Naive B cell (primary cell): ENCODE data around the gene IMMT. TPM values are rescaled to one million over a fixed set of nuclear protein-coding genes. Genes with fewer than 3 reads are reported as not detected.
A peak's percentile ranks its signal among the peaks of the same experiment; 100 is the strongest.
"Not testable (repeated sequence)": the region's sequence is repeated elsewhere in the genome, so short reads cannot be mapped to it uniquely, and the experiment has no call there.

Experiments
- ATAC-seq, 2 donors: fragments of 150-1000 bp; cut with Tn5 transposase; 2 replicates each; pipeline ENCODE4 v1.10.0; 2021; ENCODE audit warnings: low read depth in 2 of 2, mild to moderate bottlenecking in 2 of 2, moderate library complexity in 2 of 2
- DNase-seq: peaks from one replicate; pipeline ENCODE4 v3.0.0; 2022
- H3K27ac Mint-ChIP-seq, 6 donors: one replicate each; pipeline ENCODE4 v1.8.0; 2020 to 2022; ENCODE audit warnings: mild to moderate bottlenecking in 6 of 6, mixed read lengths in 6 of 6, moderate library complexity in 5 of 6, inconsistent platforms in 2 of 6
- H3K27me3 Mint-ChIP-seq, 3 donors: one replicate each; pipeline ENCODE4 v1.8.0; 2021 to 2022; ENCODE audit warnings: mixed read lengths in 3 of 3, mild to moderate bottlenecking in 1 of 3
- H3K36me3 Mint-ChIP-seq, 2 donors: one replicate each; pipeline ENCODE4 v1.8.0; 2020 to 2022; ENCODE audit warnings: mixed read lengths in 2 of 2, inconsistent platforms in 1 of 2, mild to moderate bottlenecking in 1 of 2
- H3K4me1 Mint-ChIP-seq, 3 donors: one replicate each; pipeline ENCODE4 v1.8.0; 2020 to 2022; ENCODE audit warnings: mixed read lengths in 3 of 3, inconsistent platforms in 1 of 3, mild to moderate bottlenecking in 1 of 3, moderate library complexity in 1 of 3
- H3K4me3 Mint-ChIP-seq, 8 donors: one replicate each; pipeline ENCODE4 v1.8.0; 2020 to 2022; ENCODE audit warnings: mild to moderate bottlenecking in 8 of 8, mixed read lengths in 8 of 8, moderate library complexity in 8 of 8, inconsistent platforms in 2 of 8
- H3K9me3 Mint-ChIP-seq, 7 donors: one replicate each; pipeline ENCODE4 v1.8.0; 2020 to 2022; ENCODE audit warnings: mixed read lengths in 7 of 7, mild to moderate bottlenecking in 5 of 7, inconsistent platforms in 2 of 7, moderate library complexity in 1 of 7
- polyA plus RNA-seq, 6 donors: library from polyadenylated mRNA; unstranded; fragments of 300-500 nt; fragmentation: Illumina TruSeq; gene quantifications; one replicate each; pipeline ENCODE4 v1.2.3, GENCODE V29; 2021; ENCODE audit warnings: low read depth in 6 of 6

The IMMT gene
- polyA plus RNA-seq, 6 donors from 2014 or later = 30.3 to 53.9 (median 39.9) TPM

GRCh38 chr2:86233436-86233835 lies 38.2 kb upstream of the IMMT start:
- Mint-ChIP-seq H3K27ac (no peak overlapping the region), H3K36me3 (no peaks in the 10 kb centered on the region), H3K4me3 (no peak overlapping the region), H3K27me3 (peaks cover 0 to 2% (median 0%) of the 10 kb centered on the region in 3 donors), H3K4me1 (peaks cover 23 to 35% (median 27%) of the 10 kb centered on the region in 3 donors), H3K9me3 (peaks cover 0 to 3% (median 0%) of the 10 kb centered on the region in 7 donors)
- DNase-seq = no peak
- no peak for ATAC-seq

DNA sequence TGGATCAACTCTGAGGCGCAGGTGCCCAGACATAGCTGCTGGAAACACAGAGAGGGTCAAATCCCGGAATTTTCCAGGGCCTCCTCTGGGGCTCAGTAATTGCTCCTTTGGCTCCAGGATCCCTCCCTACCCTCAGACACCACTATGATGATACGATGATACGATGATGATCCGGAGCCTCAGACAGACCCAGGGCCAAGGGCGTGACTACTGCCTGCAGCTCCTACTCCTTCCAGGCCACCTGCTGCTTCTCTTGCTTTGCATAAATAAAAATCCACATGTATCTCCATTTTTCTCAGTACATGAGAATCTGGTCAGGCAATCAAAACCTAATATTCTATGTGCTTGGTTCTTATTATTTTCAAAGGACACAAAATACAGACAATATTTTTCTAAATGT lies 37.6 kb upstream of the IMMT start:
- ATAC-seq = no peak
- Mint-ChIP-seq H3K27ac (peak overlapping the region in 3 of 6 donors; percentile 33 to 67 (median 35)), H3K36me3 (no peaks in the 10 kb centered on the region), H3K27me3 (no peaks in the 10 kb centered on the region), H3K9me3 (peaks cover 0 to 3% (median 0%) of the 10 kb centered on the region in 7 donors), H3K4me3 (no peak overlapping the region), H3K4me1 (peaks cover 20 to 36% (median 24%) of the 10 kb centered on the region in 3 donors)
- DNase-seq = no peak

GRCh38 chr2:86232373-86232784 lies 37.1 kb upstream of the IMMT start:
- peaks cover 23 to 40% (median 23%) of the 10 kb centered on the region in 3 donors for H3K4me1 Mint-ChIP-seq
- H3K4me3 Mint-ChIP-seq = no peak overlapping the region
- H3K36me3 Mint-ChIP-seq = no peaks in the 10 kb centered on the region
- no peaks in the 10 kb centered on the region for H3K27me3 Mint-ChIP-seq
- no peak overlapping the region for H3K27ac Mint-ChIP-seq
- DNase-seq (no peak), ATAC-seq (no peak)
- peaks cover 0 to 3% (median 0%) of the 10 kb centered on the region in 7 donors for H3K9me3 Mint-ChIP-seq

DNA sequence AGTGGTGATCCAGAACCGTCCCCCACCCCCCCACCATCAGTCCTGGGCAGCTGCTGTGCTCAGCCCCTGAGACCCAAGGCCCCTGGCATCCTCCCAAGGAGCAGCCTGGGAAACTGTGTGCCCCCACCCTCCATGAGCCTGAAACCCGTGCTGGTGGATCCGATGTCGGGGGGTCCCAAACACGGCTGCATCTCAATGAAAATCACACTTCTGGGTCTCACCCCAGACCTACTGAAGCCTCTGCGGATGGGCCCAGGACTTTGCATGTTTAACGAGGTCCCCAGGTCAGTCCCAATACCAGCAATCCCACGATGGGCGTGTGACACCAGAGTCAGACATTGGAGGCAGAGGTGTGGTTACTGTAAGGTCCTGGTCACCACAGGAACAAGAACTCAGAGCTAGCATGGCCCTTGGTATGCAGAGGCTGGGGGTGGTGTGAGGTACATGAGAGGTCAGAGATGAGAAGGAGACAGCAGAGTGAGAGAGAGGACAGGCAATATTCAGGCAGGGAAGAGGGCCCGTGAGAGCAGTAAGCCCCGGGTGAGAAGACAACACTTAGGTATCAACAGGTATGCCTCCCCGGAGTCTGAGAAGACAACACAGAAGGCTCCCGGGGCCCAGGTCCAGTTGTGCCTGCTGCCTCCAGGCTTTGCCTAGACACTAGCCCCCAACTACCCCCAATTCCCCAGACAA lies 36.6 kb upstream of the IMMT start:
- Mint-ChIP-seq H3K27me3 (no peaks in the 10 kb centered on the region), H3K4me3 (no peak overlapping the region), H3K27ac (no peak overlapping the region), H3K9me3 (peaks cover 0 to 3% (median 0%) of the 10 kb centered on the region in 7 donors), H3K36me3 (no peaks in the 10 kb centered on the region), H3K4me1 (peaks cover 20 to 36% (median 20%) of the 10 kb centered on the region in 3 donors)
- ATAC-seq (no peak), DNase-seq (no peak)

GRCh38 chr2:86230961-86231360 lies 35.7 kb upstream of the IMMT start:
- DNase-seq = no peak
- Mint-ChIP-seq H3K4me3 (no peak overlapping the region), H3K27me3 (no peaks in the 10 kb centered on the region), H3K4me1 (peaks cover 23 to 40% (median 24%) of the 10 kb centered on the region in 3 donors), H3K36me3 (no peaks in the 10 kb centered on the region), H3K27ac (no peak overlapping the region), H3K9me3 (no peaks in the 10 kb centered on the region)
- no peak for ATAC-seq

GRCh38 chr2:86229221-86229620 lies 34.0 kb upstream of the IMMT start:
- DNase-seq = peak; percentile 55
- Mint-ChIP-seq H3K36me3 (no peaks in the 10 kb centered on the region), H3K4me3 (peak overlapping the region in 5 of 8 donors; percentile 47 to 82 (median 68)), H3K9me3 (no peaks in the 10 kb centered on the region), H3K4me1 (peaks cover 37 to 57% (median 39%) of the 10 kb centered on the region in 3 donors), H3K27me3 (no peaks in the 10 kb centered on the region), H3K27ac (peak overlapping the region; percentile 26 to 84 (median 76))
- ATAC-seq = peak; percentile 80 to 86

GRCh38 chr2:86228574-86228973 lies 33.3 kb upstream of the IMMT start:
- ATAC-seq, H3K27me3 Mint-ChIP-seq, H3K36me3 Mint-ChIP-seq, DNase-seq, H3K9me3 Mint-ChIP-seq: not testable (repeated sequence)
- Mint-ChIP-seq H3K4me1 (peaks cover 38 to 59% (median 39%) of the 10 kb centered on the region in 3 donors), H3K4me3 (peak overlapping the region in 3 of 8 donors; percentile 50 to 73 (median 68)), H3K27ac (peak overlapping the region in 3 of 6 donors; percentile 26 to 81 (median 71))

- ATAC-seq (no peak), DNase-seq (no peak)
- Mint-ChIP-seq H3K27me3 (no peaks in the 10 kb centered on the region), H3K36me3 (no peaks in the 10 kb centered on the region), H3K4me1 (peaks cover 38 to 59% (median 39%) of the 10 kb centered on the region in 3 donors), H3K9me3 (no peaks in the 10 kb centered on the region), H3K4me3 (peak overlapping the region in 1 of 8 donors; percentile 56), H3K27ac (no peak overlapping the region)
Observed at GRCh38 chr2:86227685-86228084, 32.4 kb upstream of the IMMT start.

GRCh38 chr2:86226636-86227520 lies 31.6 kb upstream of the IMMT start:
- H3K9me3 Mint-ChIP-seq = no peaks in the 10 kb centered on the region
- DNase-seq (no peak), ATAC-seq (no peak)
- H3K4me1 Mint-ChIP-seq = peaks cover 36 to 61% (median 39%) of the 10 kb centered on the region in 3 donors
- H3K4me3 Mint-ChIP-seq = peak overlapping the region in 4 of 8 donors; percentile 47 to 79 (median 63)
- H3K27ac Mint-ChIP-seq = peak overlapping the region in 3 of 6 donors; percentile 19 to 91 (median 85)
- H3K27me3 Mint-ChIP-seq = no peaks in the 10 kb centered on the region
- no peaks in the 10 kb centered on the region for H3K36me3 Mint-ChIP-seq

DNA sequence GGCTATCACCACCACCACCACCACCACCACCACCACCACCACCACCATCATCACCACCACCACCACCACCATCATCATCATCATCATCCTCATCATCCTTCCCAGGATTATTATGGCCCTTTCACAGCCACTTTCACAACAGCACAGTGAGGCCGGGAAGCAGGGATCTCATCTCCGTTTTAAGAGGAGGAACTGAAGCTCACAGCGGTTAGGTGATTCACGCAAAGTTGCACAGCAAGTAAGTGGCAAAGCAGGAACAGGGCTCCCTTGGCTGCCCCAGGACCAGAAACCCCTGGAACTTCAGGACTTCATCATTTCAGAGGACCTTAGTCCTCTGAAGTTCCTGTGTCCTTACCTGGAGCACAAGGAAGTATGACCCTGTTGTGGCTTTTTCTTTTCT lies 30.8 kb upstream of the IMMT start:
- ATAC-seq = peak in 1 of 2 donors; percentile 22
- Mint-ChIP-seq H3K4me1 (peaks cover 35 to 66% (median 39%) of the 10 kb centered on the region in 3 donors), H3K9me3 (no peaks in the 10 kb centered on the region), H3K4me3 (peak overlapping the region in 6 of 8 donors; percentile 22 to 83 (median 74)), H3K36me3 (no peaks in the 10 kb centered on the region), H3K27me3 (peaks cover 0 to 1% (median 0%) of the 10 kb centered on the region in 3 donors), H3K27ac (peak overlapping the region in 2 of 6 donors; percentile 78 to 93)
- DNase-seq = no peak

DNA sequence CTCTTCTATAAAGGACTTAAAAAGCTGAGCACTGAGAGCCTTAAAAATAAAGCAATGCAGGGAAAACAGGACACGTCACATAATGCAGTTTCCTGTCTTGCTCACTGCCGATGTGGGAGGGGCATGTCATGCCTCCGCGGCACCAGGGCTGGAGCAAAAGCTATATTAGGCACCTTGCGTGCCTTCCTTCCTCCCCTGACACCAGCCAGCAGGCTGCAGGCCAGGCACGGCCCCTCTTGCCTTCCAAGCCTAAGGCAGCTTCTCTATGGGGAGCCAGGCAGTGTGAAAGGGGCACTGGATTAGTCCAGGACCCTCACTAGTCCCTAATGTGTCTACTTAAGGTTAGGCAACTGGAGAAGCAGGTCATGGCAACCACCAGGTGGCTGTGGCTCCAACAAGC lies 30.3 kb upstream of the IMMT start:
- peak; percentile 56 for DNase-seq
- ATAC-seq = peak; percentile 75
- H3K9me3 Mint-ChIP-seq = no peaks in the 10 kb centered on the region
- H3K36me3 Mint-ChIP-seq = no peaks in the 10 kb centered on the region
- peak overlapping the region in 7 of 8 donors; percentile 26 to 83 (median 80) for H3K4me3 Mint-ChIP-seq
- peaks cover 0 to 4% (median 0%) of the 10 kb centered on the region in 3 donors for H3K27me3 Mint-ChIP-seq
- peak overlapping the region in 5 of 6 donors; percentile 65 to 97 (median 78) for H3K27ac Mint-ChIP-seq
- H3K4me1 Mint-ChIP-seq = peaks cover 35 to 66% (median 38%) of the 10 kb centered on the region in 3 donors

GRCh38 chr2:86224645-86225355 lies 29.5 kb upstream of the IMMT start:
- H3K27me3 Mint-ChIP-seq = peaks cover 0 to 4% (median 0%) of the 10 kb centered on the region in 3 donors
- peak overlapping the region in 5 of 6 donors; percentile 38 to 97 (median 76) for H3K27ac Mint-ChIP-seq
- DNase-seq (no peak), ATAC-seq (no peak)
- no peaks in the 10 kb centered on the region for H3K9me3 Mint-ChIP-seq
- H3K36me3 Mint-ChIP-seq = no peaks in the 10 kb centered on the region
- peaks cover 33 to 60% (median 35%) of the 10 kb centered on the region in 3 donors for H3K4me1 Mint-ChIP-seq
- H3K4me3 Mint-ChIP-seq = peak overlapping the region in 5 of 8 donors; percentile 17 to 83 (median 66)
